HG03521 (cell line): ENCODE data around the gene NPTXR.

ENCODE experiments used
- ATAC-seq: cut with Tn5 transposase; IDR thresholded peaks from one replicate; pipeline ENCODE4 v1.9.1; 2021; ENCODE audit warnings: mild to moderate bottlenecking, moderate library complexity; ENCODE audit not compliant: unreplicated experiment

The NPTXR gene

DNA sequence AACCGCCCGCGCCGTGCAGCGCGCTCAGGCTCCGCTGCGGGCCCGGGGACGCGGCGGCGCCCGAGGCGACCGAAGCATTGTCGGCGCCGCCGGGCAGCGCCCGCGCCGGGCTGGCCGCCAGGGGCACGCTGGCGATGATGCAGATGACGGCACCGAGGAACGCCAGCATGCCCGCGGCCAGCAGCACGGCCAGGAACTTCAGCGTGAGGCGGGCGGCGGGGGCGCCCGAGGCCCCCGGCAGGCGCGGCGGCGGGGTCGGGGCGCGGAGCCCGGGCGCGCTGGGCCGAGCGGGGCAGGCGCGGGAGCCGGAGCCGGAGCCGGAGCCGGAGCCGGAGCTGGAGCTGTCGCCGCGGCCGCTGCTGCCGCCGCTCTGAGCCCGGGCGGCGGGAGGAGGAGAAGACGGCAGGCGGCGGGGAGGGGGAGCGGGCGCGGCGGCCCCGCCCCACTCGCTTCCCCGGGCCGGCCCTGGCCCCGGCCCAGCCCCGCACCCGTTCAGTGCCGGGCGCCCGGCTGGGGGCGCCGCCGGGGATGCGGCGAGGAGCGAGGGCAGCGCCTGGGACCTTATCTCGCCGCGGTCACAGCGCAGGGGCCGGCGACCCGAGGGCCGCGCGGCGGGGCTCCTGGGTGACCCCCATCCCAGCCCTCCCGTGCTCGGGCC, at the start of gene NPTXR:
Gene NPTXR, minus strand, starts transcription at position 372 of the 658 bp plus-strand sequence.
- ATAC-seq: no peak

GRCh38 chr22:38891256-38891655, 47.4 kb upstream of the NPTXR start:
- ATAC-seq: no peak

- ATAC-seq: no peak
Measured at GRCh38 chr22:38890377-38890776, 46.5 kb upstream of the NPTXR start.

DNA sequence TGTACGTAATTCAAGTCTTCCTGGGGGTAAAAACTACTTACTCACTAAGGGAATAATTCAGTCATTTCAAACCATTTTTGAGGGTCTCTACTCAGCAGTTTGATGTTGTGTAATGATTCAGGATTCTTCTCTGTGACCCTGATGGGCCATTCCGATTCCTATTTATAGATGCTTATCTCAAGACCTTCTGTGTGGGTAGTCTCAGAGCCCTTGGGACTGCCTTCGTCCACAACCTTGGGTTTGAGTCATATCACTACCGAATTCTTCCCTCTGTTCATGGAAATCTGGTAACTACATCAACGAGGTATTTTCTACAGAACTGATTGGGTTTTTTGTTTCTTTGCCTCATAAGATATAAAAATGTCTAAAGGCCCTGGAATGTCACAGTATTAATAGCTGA, 42.5 kb upstream of the NPTXR start:
- no peak for ATAC-seq

- no peak for ATAC-seq
Measured at GRCh38 chr22:38882972-38883622, 39.3 kb upstream of the NPTXR start.

DNA sequence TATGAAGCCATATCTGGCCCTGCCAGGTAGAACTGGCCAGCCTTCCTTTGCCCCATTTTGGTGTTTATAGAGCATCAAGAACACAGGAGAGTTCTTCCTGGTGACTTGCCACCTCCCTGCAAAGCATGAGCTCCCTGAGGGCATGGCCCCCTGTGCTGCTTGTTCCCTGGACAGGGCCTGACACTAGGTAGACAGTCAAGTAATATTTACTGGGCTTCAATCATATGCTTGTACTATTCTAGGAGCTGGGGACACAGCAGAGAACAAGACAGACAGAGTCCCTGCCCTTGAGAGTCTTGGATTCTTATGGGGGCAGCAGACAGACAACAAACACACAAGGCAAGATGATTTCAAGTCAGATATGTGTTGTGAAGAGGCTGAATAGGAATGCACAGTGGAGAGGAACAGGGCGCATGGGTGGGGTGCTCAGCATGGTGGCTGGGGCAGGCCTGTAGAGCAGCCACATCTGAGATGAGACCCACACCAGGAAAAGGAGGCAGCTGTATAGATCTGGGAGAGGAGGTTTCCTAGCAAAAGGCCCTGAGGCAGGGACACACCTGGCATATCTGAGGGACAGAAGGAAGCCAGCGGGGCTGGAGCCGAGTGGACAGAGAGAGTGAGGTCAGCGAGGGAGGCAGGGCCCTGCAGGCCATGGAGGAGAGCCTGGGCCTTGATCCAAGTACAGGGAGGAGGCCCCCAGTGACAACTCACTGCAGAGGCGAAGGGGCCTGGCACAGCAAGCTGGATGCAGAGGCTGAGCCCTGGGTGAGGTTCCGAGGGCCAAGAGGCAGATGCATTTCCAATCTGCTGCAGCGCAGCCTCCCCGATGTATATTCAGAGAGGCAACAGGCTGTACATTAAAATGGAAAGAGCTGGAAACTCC, 38.4 kb upstream of the NPTXR start:
- ATAC-seq: no peak

- ATAC-seq: no peak
Measured at GRCh38 chr22:38881464-38881871, 37.6 kb upstream of the NPTXR start.

DNA sequence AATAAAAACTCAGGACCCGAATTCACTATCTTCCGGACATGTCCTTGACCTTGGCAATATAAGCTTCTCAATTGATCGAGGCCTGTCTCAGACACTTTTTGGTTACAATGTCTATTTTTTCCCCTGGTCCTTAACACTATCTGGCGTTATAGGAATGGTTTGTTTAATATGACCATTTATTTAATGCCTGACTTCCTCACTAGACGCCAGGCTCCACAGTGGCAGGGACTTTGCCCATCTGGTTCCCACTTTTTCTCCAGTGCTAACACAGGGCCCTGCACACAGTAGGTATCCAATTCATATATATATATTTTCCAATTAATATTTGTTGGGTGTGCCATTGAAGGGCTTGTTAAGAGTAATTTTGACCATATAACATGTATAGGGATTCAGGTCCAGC, 36.1 kb upstream of the NPTXR start:
- ATAC-seq: no peak

- ATAC-seq: no peak
Measured at GRCh38 chr22:38879108-38879729, 35.4 kb upstream of the NPTXR start.

DNA sequence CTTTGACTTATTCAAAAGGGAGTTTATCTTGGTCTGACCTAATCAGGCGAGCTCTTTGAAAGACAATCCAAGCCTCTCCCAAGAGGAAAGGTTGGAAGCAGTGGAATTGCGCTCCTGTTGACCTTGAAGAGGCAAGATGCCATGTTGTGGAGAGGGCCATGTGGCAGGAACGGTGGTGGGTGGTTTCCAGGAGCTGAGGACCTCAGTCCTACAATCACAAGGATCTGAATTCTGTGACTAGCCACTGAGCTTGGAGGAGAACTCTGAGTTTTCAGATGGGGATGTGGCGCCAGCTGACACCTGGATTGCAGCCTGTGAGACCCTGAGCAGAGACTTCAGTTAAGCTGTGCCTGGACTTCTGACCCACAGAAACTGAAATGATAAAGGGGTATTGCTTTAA, 34.2 kb upstream of the NPTXR start:
- no peak for ATAC-seq

GRCh38 chr22:38874529-38875222, 30.8 kb upstream of the NPTXR start:
- no peak for ATAC-seq

DNA sequence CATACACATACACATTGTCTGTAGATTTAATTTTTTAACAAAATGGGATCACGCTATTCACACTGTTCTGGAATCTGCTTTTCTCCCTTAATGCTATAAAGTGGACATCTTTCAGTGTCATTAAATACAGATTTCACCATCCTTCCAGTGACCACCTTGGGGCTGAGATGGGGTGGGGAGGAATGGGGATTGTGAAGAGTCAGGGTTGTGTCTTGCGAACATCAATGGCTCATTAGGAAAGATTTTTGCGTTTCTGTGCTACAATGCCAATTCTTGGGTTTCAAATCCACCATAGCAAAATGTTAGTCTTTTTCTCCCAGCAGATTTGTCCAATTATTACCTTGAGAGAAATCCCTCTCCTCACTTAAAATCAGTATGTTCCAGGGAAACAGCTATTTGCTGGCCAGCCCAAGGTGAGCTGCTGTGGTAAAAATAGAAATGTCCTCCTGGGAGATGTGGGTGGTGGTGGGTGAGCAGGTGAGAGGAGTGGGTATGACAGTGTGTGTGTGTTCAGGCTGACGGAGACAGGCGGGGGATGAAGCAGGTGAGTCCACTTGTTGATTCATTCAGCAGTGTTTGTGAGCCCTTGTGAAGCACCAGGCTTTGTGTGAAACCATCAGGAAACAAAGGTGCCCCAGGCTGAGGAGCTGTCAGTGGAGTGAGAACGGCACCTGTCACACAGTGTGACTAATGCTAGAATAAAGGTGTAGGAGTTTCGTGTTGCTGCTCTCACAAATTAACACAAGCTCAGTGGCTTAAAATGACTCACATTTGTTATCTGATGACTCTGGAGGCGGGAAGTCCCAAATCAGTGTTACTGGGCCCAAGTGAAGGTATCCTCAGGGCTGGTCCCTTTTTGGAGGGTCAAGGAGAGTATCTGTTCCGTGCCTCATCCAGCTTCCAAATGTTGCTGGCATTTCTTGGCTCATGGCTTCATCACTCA, 29.9 kb upstream of the NPTXR start:
- no peak for ATAC-seq

DNA sequence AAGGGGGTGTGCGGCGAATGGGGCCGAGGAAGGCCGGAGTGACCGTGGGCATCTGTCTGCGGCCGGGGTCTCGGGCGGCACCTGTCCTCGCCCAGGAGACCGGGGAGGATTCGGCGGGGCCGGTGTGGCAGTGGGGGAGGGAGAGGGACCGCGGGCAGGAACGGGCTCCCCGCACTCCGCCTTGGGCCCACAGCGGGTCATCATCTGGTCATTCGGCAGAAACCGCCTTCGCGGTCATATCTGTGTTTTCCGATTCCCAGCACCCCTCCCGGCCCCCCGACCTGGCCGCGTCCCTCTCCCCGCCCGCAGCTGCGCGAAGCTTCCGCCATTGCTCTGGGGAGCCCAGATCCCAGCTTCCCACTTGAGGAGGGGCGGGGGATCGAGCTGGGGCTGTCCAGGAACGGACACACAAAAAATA, 29.0 kb upstream of the NPTXR start:
- no peak for ATAC-seq

DNA sequence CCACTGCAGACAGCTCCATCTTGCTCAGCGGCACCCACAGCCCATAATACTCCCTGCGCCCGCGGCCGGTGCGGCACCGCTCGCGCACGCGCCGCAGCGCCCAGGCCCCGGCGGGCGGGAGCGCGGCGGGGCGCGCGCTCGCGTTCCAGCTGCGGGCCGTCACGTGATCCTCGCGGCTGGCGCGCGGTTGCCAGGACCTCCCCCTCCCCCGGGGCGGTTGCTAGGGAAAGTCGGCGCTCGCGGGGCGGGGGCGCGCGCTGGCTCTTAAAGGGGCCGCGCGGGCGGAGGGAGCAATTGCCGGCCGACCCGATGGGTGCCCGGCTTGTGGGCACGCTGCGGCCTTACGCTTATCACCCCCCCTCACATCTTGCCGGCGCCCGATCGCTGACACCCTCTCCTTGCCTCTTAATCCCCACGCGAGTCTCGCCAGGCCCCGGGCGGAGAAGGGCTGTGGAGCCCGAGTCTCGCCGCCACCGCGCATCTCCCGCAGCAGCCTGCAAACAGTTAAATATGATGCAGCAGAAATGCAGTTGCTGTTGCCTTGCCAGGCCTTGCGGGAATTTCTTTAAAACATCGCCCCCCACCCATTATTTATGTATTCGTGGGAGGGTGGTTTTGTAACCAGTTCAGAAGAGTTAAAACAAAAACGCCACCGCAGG, 28.5 kb upstream of the NPTXR start, which contains the start of gene CBX6:
Gene CBX6, minus strand, starts transcription at position 45 of the 659 bp plus-strand sequence. Its CDS starts 26 bp downstream, at position 19.
- peak; percentile 67 for ATAC-seq

DNA sequence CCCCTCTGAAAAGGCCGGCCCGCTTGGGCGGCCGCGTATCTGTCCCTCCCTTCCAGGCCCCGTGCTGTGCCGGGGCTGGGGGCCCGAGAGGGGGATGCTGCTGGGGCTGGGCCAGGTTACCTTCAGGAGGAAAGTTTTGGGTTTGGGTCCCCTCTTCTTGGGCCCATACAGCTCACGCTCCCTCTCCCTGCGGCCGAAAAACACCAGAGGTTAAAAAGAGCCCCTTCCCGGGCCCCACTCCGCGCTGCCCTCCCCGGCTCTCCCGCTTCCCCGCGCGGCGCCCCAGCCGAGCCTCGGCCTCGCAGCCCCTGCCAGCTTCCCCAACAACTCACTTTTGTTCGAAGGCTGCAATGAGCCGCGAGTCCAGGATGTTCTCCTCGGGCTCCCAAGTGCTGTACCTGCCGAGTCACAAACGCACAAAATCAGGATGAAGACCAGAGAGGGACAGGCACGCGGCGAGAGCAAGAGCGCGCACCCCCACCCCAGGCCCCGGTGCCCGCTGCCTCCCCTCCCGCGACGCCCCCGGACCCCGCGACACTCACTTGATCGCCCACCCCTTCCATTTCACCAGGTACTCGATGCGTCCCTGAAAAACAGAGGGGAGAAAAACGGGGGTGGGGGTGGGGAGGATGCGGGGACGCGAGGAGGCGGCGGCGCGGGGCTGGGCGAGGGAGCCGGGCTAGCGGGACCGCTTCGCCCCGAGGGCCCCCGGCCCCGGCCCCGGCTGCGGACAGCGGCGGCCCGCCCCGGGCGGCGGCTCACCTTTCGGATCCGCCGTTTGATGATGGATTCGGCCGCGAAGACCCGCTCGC, 27.7 kb upstream of the NPTXR start:
- no peak for ATAC-seq

- no peak for ATAC-seq
Measured at GRCh38 chr22:38870791-38871359, 27.0 kb upstream of the NPTXR start.

DNA sequence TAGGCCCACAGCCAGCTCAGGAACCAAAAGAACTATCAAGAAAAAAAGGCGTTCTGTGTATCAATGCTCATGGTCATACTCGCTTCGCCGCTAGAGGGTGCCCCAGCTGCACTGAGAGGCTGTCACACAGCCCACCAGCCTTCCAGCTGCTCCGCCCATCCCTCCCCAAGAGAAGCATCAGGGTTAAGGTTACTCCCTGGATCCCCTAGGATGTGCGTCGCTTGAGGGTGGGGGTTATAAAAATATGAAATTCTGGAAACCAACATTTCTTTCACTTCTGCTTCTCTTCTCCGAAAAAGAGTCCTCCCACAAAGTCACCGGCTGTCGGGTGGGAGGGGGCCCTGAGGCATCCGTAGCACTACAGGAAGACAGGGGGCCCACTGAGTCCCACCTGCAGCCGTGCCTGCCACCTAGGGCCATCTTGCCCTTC, 26.5 kb upstream of the NPTXR start:
- ATAC-seq: no peak

- no peak for ATAC-seq
Measured at GRCh38 chr22:38869663-38870062, 25.8 kb upstream of the NPTXR start.
